SK-N-SH treated with all-trans-retinoic acid at 6 μM for 48 hours (cell line): Measurements from ENCODE around the gene DROSHA.

Source experiments
- ATAC-seq: fragments of 200-7000 bp; cut with Tn5 transposase; 3 replicates; pipeline ENCODE4 v1.9.1; 2020; ENCODE audit warnings: mild to moderate bottlenecking, moderate library complexity
- ARNTL ChIP-seq: fragments of 450-650 bp; formaldehyde crosslinking; IDR thresholded peaks from 2 replicates; pipeline ENCODE4 v1.5.0; 2020; ENCODE audit warnings: low read depth, mild to moderate bottlenecking, moderate library complexity, borderline replicate concordance
- BACH2 ChIP-seq: fragments of 250-450 bp; sonication (Bioruptor Pico); IDR thresholded peaks from 2 replicates; pipeline ENCODE4 v1.9.0; 2021; ENCODE audit warnings: mild to moderate bottlenecking, borderline replicate concordance
- CSDC2 ChIP-seq: fragments of 250-450 bp; sonication (Bioruptor Pico); IDR thresholded peaks from 2 replicates; pipeline ENCODE4 v1.5.0; 2020; ENCODE audit warnings: mild to moderate bottlenecking, moderate library complexity
- CSRNP3 ChIP-seq: fragments of 250-450 bp; sonication (Bioruptor Pico); IDR thresholded peaks from 2 replicates; pipeline ENCODE4 v1.5.1; 2021; ENCODE audit warnings: mild to moderate bottlenecking, moderate library complexity
- ESRRG ChIP-seq: fragments of 250-450 bp; sonication (Bioruptor Pico); IDR thresholded peaks from 2 replicates; pipeline ENCODE4 v1.6.1; 2021; ENCODE audit warnings: mild to moderate bottlenecking
- ISL1 ChIP-seq: fragments of 250-450 bp; sonication (Bioruptor Pico); IDR thresholded peaks from 2 replicates; pipeline ENCODE4 v2.1.2; 2022; ENCODE audit warnings: mild to moderate bottlenecking, moderate library complexity
- OSR1 ChIP-seq: fragments of 250-450 bp; sonication (Bioruptor Pico); IDR thresholded peaks from 2 replicates; pipeline ENCODE4 v1.8.0; 2022; ENCODE audit warnings: moderate library complexity, mild to moderate bottlenecking, inconsistent platforms
- PPARA ChIP-seq: fragments of 250-450 bp; sonication (Bioruptor Pico); IDR thresholded peaks from 2 replicates; pipeline ENCODE4 v1.5.0; 2020; ENCODE audit warnings: mild to moderate bottlenecking, borderline replicate concordance
- RARB ChIP-seq: fragments of 250-450 bp; sonication (Bioruptor Pico); IDR thresholded peaks from 2 replicates; pipeline ENCODE4 v1.8.0; 2021; ENCODE audit warnings: mild to moderate bottlenecking, moderate library complexity
- SNAI2 ChIP-seq: fragments of 250-450 bp; sonication (Bioruptor Pico); IDR thresholded peaks from 2 replicates; pipeline ENCODE4 v1.5.0; 2020; ENCODE audit warnings: mild to moderate bottlenecking, moderate library complexity
- TCF4 ChIP-seq: fragments of 250-450 bp; sonication (Bioruptor Pico); IDR thresholded peaks from 2 replicates; pipeline ENCODE4 v1.8.0; 2021; ENCODE audit warnings: mild to moderate bottlenecking, moderate library complexity, borderline replicate concordance
- TOX ChIP-seq: fragments of 250-450 bp; sonication (Bioruptor Pico); IDR thresholded peaks from 2 replicates; pipeline ENCODE4 v1.8.0; 2021; ENCODE audit warnings: mild to moderate bottlenecking, moderate library complexity, borderline replicate concordance
- ZC3H10 ChIP-seq: fragments of 250-450 bp; sonication (Bioruptor Pico); IDR thresholded peaks from 2 replicates; pipeline ENCODE4 v1.5.1; 2021; ENCODE audit warnings: mild to moderate bottlenecking, moderate library complexity
- ZFP3 ChIP-seq: fragments of 250-450 bp; sonication (Bioruptor Pico); IDR thresholded peaks from 2 replicates; pipeline ENCODE4 v1.5.0; 2020; ENCODE audit warnings: mild to moderate bottlenecking, moderate library complexity
- ZFP30 ChIP-seq: fragments of 450-650 bp; formaldehyde crosslinking; IDR thresholded peaks from 2 replicates; pipeline ENCODE4 v1.5.0; 2022; ENCODE audit warnings: mild to moderate bottlenecking, moderate library complexity
- ZNF565 ChIP-seq: fragments of 450-650 bp; formaldehyde crosslinking; conservative IDR thresholded peaks from 2 replicates; pipeline ENCODE4 v1.5.0; 2020; ENCODE audit warnings: low read depth, mild to moderate bottlenecking, moderate library complexity
- ZNF70 ChIP-seq: fragments of 450-650 bp; formaldehyde crosslinking; IDR thresholded peaks from 2 replicates; pipeline ENCODE4 v1.5.0; 2020; ENCODE audit warnings: mild to moderate bottlenecking, moderate library complexity
- ZNF8 ChIP-seq: fragments of 450-650 bp; formaldehyde crosslinking; IDR thresholded peaks from 2 replicates; pipeline ENCODE4 v1.5.0; 2020; ENCODE audit warnings: mild to moderate bottlenecking, moderate library complexity
- TF ChIP-seq, protein P1 (sequence below): fragments of 250-450 bp; sonication (Bioruptor Pico); IDR thresholded peaks from 2 replicates; pipeline ENCODE4 v1.8.0; 2020; ENCODE audit warnings: mild to moderate bottlenecking, moderate library complexity, borderline replicate concordance
- TF ChIP-seq, protein P2 (sequence below): fragments of 250-450 bp; sonication (Bioruptor Pico); IDR thresholded peaks from 2 replicates; pipeline ENCODE4 v1.8.0; 2021; ENCODE audit warnings: low read depth, mild to moderate bottlenecking, moderate library complexity, borderline replicate concordance

The DROSHA gene

GRCh38 chr5:31413030-31413812, 118.7 kb downstream of the DROSHA start:
- peak; percentile 42 for ATAC-seq
- no peak for TF ChIP-seq OSR1
- peak; percentile 44 for TF ChIP-seq TOX (CRISPR knock-in tag)

- peak; percentile 66 for ATAC-seq
- TF ChIP-seq TOX (CRISPR knock-in tag) (peak; percentile 91), ISL1 (CRISPR knock-in tag) (peak; percentile 47), CSDC2 (CRISPR knock-in tag) (no peak), RARB (peak; percentile 68; the same call in 1 of the 2 replicates), ZC3H10 (CRISPR knock-in tag) (peak; percentile 68; the same call in 1 of the 2 replicates)
- TF ChIP-seq, protein P1, sequence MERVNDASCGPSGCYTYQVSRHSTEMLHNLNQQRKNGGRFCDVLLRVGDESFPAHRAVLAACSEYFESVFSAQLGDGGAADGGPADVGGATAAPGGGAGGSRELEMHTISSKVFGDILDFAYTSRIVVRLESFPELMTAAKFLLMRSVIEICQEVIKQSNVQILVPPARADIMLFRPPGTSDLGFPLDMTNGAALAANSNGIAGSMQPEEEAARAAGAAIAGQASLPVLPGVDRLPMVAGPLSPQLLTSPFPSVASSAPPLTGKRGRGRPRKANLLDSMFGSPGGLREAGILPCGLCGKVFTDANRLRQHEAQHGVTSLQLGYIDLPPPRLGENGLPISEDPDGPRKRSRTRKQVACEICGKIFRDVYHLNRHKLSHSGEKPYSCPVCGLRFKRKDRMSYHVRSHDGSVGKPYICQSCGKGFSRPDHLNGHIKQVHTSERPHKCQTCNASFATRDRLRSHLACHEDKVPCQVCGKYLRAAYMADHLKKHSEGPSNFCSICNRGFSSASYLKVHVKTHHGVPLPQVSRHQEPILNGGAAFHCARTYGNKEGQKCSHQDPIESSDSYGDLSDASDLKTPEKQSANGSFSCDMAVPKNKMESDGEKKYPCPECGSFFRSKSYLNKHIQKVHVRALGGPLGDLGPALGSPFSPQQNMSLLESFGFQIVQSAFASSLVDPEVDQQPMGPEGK: no peak; the same call in 1 of the 2 replicates
- TF ChIP-seq, all 23 proteins: peak for 4
These were observed 119.6 kb downstream of the DROSHA start for GRCh38 chr5:31412324-31412723.

GRCh38 chr5:31410089-31410488, 121.8 kb downstream of the DROSHA start:
- TF ChIP-seq ZNF8 (CRISPR knock-in tag) (no peak), ISL1 (CRISPR knock-in tag) (no peak), CSRNP3 (CRISPR knock-in tag) (no peak), ZFP3 (CRISPR knock-in tag) (no peak), ARNTL (no peak), CSDC2 (CRISPR knock-in tag) (no peak), PPARA (CRISPR knock-in tag) (no peak), ZNF565 (CRISPR knock-in tag) (no peak), ZFP30 (CRISPR knock-in tag) (no peak), ESRRG (CRISPR knock-in tag) (no peak), TCF4 (CRISPR knock-in tag) (no peak), RARB (no peak), SNAI2 (CRISPR knock-in tag) (no peak), ZNF70 (CRISPR knock-in tag) (no peak), ZC3H10 (CRISPR knock-in tag) (no peak), BACH2 (no peak)
- TF ChIP-seq, protein P1: no peak
- TF ChIP-seq, protein P2, sequence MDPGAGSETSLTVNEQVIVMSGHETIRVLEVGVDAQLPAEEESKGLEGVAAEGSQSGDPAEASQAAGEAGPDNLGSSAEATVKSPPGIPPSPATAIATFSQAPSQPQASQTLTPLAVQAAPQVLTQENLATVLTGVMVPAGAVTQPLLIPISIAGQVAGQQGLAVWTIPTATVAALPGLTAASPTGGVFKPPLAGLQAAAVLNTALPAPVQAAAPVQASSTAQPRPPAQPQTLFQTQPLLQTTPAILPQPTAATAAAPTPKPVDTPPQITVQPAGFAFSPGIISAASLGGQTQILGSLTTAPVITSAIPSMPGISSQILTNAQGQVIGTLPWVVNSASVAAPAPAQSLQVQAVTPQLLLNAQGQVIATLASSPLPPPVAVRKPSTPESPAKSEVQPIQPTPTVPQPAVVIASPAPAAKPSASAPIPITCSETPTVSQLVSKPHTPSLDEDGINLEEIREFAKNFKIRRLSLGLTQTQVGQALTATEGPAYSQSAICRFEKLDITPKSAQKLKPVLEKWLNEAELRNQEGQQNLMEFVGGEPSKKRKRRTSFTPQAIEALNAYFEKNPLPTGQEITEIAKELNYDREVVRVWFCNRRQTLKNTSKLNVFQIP (CRISPR knock-in tag): no peak
- TF ChIP-seq, all 23 proteins: peak for 0

DNA sequence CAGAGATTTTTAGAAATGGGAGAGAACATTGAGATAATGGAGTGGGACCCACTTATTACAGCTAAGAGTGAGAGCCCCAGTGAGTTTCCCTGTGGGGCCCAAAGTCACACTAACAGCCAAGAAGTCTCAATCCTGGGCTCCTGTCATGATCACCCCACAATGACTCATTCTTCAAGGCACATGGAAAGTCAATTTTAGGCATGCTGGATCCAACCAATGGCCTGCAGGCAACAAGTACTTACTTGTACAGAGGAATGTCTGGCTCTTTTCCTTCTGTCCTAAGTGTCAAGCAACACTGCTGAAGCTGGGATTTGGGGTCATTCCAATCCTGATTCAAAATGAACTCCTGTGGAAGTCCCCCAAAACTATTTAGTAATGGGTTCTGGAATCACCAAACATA, 123.1 kb downstream of the DROSHA start:
- no peak; the same call in 2 of the 3 replicates for ATAC-seq
- TF ChIP-seq ESRRG (CRISPR knock-in tag) (no peak), CSDC2 (CRISPR knock-in tag) (peak; percentile 60; the same call in 1 of the 2 replicates)
- TF ChIP-seq, all 23 proteins: peak for 1

More at GRCh38 chr5:31410089-31410488, 121.8 kb downstream of the DROSHA start:
- ATAC-seq: no peak
